GM23338 (cell line): ENCODE measurements around the gene DNM2. TPM values are rescaled to one million over a fixed set of nuclear protein-coding genes. Genes with fewer than 3 reads are reported as not detected.

Source experiments
- ATAC-seq: fragments of 200-7000 bp; cut with Tn5 transposase; 3 replicates; pipeline ENCODE4 v1.9.1; 2020
- DNase-seq: peaks from one replicate; pipeline ENCODE4 v3.0.0-alpha.2; 2015; ENCODE audit warnings: low spot score
- H2AFZ ChIP-seq: fragments of 200-600 bp; sonication (generic); 2 replicates; pipeline ENCODE4 v1.8.0; 2016; ENCODE audit warnings: antibody characterized with exemption, mild to moderate bottlenecking, moderate library complexity
- H3F3A ChIP-seq: fragments of 200-600 bp; sonication (generic); replicated peaks from 2 replicates; pipeline ENCODE4 v1.8.0; 2017; ENCODE audit warnings: antibody characterized with exemption, mixed run types, low read depth
- H3K27ac ChIP-seq: fragments of 200-600 bp; sonication (generic); 2 replicates; pipeline ENCODE4 v1.6.1; 2016; ENCODE audit warnings: low read depth
- H3K27me3 ChIP-seq: fragments of 200-600 bp; sonication (generic); 2 replicates; pipeline ENCODE4 v1.8.0; 2016; ENCODE audit warnings: mild to moderate bottlenecking, mixed run types, moderate library complexity; ENCODE audit not compliant: insufficient read depth
- H3K36me3 ChIP-seq: fragments of 200-600 bp; sonication (generic); 2 replicates; pipeline ENCODE4 v1.8.0; 2016; ENCODE audit warnings: mild to moderate bottlenecking; ENCODE audit not compliant: insufficient read depth
- H3K4me1 ChIP-seq: fragments of 200-600 bp; sonication (generic); 2 replicates; pipeline ENCODE4 v1.8.0; 2016; ENCODE audit warnings: mild to moderate bottlenecking, moderate library complexity; ENCODE audit not compliant: insufficient read depth
- H3K4me2 ChIP-seq: fragments of 200-600 bp; sonication (generic); 2 replicates; pipeline ENCODE4 v1.7.1; 2017; ENCODE audit warnings: mixed run types
- H3K4me3 ChIP-seq: fragments of 200-600 bp; sonication (generic); 2 replicates; pipeline ENCODE4 v1.6.1; 2016; ENCODE audit warnings: mixed run types
- H3K79me2 ChIP-seq: fragments of 200-600 bp; sonication (generic); replicated peaks from 2 replicates; pipeline ENCODE4 v1.8.0; 2017; ENCODE audit warnings: mild to moderate bottlenecking; ENCODE audit not compliant: insufficient read depth
- H3K9me2 ChIP-seq: fragments of 200-600 bp; sonication (generic); 2 replicates; pipeline ENCODE4 v1.8.0; 2017; ENCODE audit not compliant: insufficient read depth
- H4K20me1 ChIP-seq: fragments of 200-600 bp; sonication (generic); replicated peaks from 2 replicates; pipeline ENCODE4 v1.8.0; 2017; ENCODE audit warnings: mild to moderate bottlenecking; ENCODE audit not compliant: insufficient read depth
- H3K27ac Mint-ChIP-seq: 2 replicates; pipeline ENCODE4 v1.8.0; 2020; ENCODE audit warnings: inconsistent platforms, mild to moderate bottlenecking, moderate library complexity, mixed read lengths
- H3K27me3 Mint-ChIP-seq: 3 replicates; pipeline ENCODE4 v1.8.0; 2022; ENCODE audit warnings: low read depth, mild to moderate bottlenecking, moderate library complexity, mixed read lengths, inconsistent platforms; ENCODE audit not compliant: insufficient read depth, poor library complexity
- H3K36me3 Mint-ChIP-seq: 3 replicates; pipeline ENCODE4 v1.8.0; 2021; ENCODE audit warnings: low read depth, mild to moderate bottlenecking, inconsistent platforms, moderate library complexity, mixed read lengths
- H3K4me1 Mint-ChIP-seq: 3 replicates; pipeline ENCODE4 v1.8.0; 2020; ENCODE audit warnings: mild to moderate bottlenecking, inconsistent platforms, mixed read lengths
- H3K4me3 Mint-ChIP-seq: 3 replicates; pipeline ENCODE4 v1.8.0; 2021; ENCODE audit warnings: moderate library complexity, mild to moderate bottlenecking, inconsistent platforms, mixed read lengths
- H3K9me3 Mint-ChIP-seq: 3 replicates; pipeline ENCODE4 v1.8.0; 2020; ENCODE audit warnings: moderate library complexity, mild to moderate bottlenecking, inconsistent platforms, mixed read lengths
- CTCF ChIP-seq, 2 experiments: fragments of 200-600 bp in 1 of 2; sonication (generic) in 1 of 2; conservative IDR thresholded peaks; 2 replicates each; pipeline versions ENCODE4 v1.5.1 to v1.6.1; 2016 to 2017; ENCODE audit warnings: antibody characterized with exemption in 2 of 2, low read depth in 2 of 2, mild to moderate bottlenecking in 2 of 2, moderate library complexity in 1 of 2
- JUNB ChIP-seq: IDR thresholded peaks from one replicate; pipeline ENCODE4 v1.6.1; 2016; ENCODE audit warnings: antibody characterized with exemption; ENCODE audit not compliant: unreplicated experiment
- ZNF114 ChIP-seq: fragments of 250-450 bp; sonication (Bioruptor Pico); IDR thresholded peaks from 2 replicates; pipeline ENCODE4 v1.5.0; 2020; ENCODE audit warnings: mild to moderate bottlenecking, moderate library complexity
- ZNF331 ChIP-seq: fragments of 250-450 bp; sonication (Bioruptor Pico); IDR thresholded peaks from 2 replicates; pipeline ENCODE4 v1.5.0; 2020; ENCODE audit warnings: low read depth, mild to moderate bottlenecking, moderate library complexity
- ZNF462 ChIP-seq: fragments of 250-450 bp; sonication (Bioruptor Pico); IDR thresholded peaks from 2 replicates; pipeline ENCODE4 v1.5.0; 2020; ENCODE audit warnings: mild to moderate bottlenecking, moderate library complexity
- polyA plus RNA-seq: library from polyadenylated mRNA; unstranded; fragments of >200 nt; fragmentation: Nextera tagmentation; extraction: Ambion mirVana; gene quantifications from 2 replicates; pipeline ENCODE4 v1.2.1, GENCODE V29; 2016
- total RNA-seq: library from RNA; depleted of rRNA; stranded (reverse); fragments of >200 nt; shearing (Covaris generic); gene quantifications from 2 replicates; pipeline ENCODE4 v1.2.3, GENCODE V29; 2014

Gene DNM2
- total and polyA plus RNA-seq, 2 experiments from 2014 or later = 40.7 to 138 TPM

- DNase-seq (no peak), ATAC-seq (peak; percentile 16)
- H3K27me3 ChIP-seq = no peaks in the 10 kb centered on the region
- no peak overlapping the region for H3K4me3 Mint-ChIP-seq
- H3K9me3 Mint-ChIP-seq = no peaks in the 10 kb centered on the region
- peak overlapping the region; percentile 70; the same call in 1 of the 2 replicates for H3K27ac Mint-ChIP-seq
- TF ChIP-seq ZNF331 (CRISPR knock-in tag) = no peak
- no peak for TF ChIP-seq ZNF462
- no peak for TF ChIP-seq ZNF114
- 0 out of 4 replicates have a peak, but pooled peaks of 1 of the 2 experiments have one; percentile 5 for TF ChIP-seq CTCF (conservative IDR thresholded peaks at IDR 0.05; ENCODE audit: low read depth in 2 of 2)
- no peak for TF ChIP-seq JUNB
- H2AFZ ChIP-seq = no peak overlapping the region
- H3K4me1 Mint-ChIP-seq = no peaks in the 10 kb centered on the region
- no peaks in the 10 kb centered on the region for H3F3A ChIP-seq
- peak overlapping the region; percentile 45; the same call in 1 of the 2 replicates for H3K27ac ChIP-seq
- H3K36me3 Mint-ChIP-seq = peaks cover 26% of the 10 kb centered on the region
- peaks cover 13% of the 10 kb centered on the region for H3K27me3 Mint-ChIP-seq
- no peaks in the 10 kb centered on the region for H4K20me1 ChIP-seq
- no peak overlapping the region for H3K4me2 ChIP-seq
- no peak overlapping the region for H3K4me3 ChIP-seq
- H3K79me2 ChIP-seq = no peaks in the 10 kb centered on the region
- no peaks in the 10 kb centered on the region for H3K4me1 ChIP-seq
- H3K36me3 ChIP-seq = no peaks in the 10 kb centered on the region; the same call in 1 of the 2 replicates
- H3K9me2 ChIP-seq = no peaks in the 10 kb centered on the region
Observed at GRCh38 chr19:10811391-10812111, 93.7 kb downstream of the DNM2 start.
